ENCODE measurements around the gene SFT2D3. TPM values are rescaled to one million over a fixed set of nuclear protein-coding genes. Genes with fewer than 3 reads are reported as not detected.
A peak's percentile ranks its signal among the peaks of the same experiment; 100 is the strongest.

SFT2D3 gene
- total and polyA plus RNA-seq, 9 of the 15 experiments (the other 6 are each of a cell fraction or from before 2014, with no cell fraction given): 7.5 to 9.9 (median 8.9) TPM; not detected in 2

DNA sequence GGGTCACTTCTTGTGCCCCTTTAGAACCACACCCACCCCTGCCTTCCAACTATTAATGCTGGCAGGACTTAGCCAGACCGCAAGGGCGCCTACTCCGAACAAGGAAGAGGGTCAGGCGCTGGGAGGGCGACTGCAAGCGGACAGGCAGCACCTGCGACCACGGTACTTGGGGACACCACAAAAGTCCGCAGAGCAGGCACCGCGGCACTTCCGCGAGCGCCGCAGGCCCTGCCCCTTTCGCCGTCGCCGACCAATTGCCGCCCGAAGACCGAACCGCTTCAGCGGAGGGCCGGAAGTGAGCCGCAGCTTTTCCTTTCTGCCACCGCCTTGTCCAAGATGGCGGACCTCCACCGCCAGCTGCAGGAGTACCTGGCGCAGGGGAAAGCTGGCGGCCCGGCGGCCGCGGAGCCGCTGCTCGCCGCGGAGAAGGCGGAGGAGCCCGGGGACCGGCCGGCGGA lies at the start of gene SFT2D3 (continued):
- TF ChIP-seq THAP12 (CRISPR knock-in tag; IDR thresholded peaks at IDR 0.05): peak; percentile 52; the same call in 1 of the 2 replicates
- TF ChIP-seq, protein P1, sequence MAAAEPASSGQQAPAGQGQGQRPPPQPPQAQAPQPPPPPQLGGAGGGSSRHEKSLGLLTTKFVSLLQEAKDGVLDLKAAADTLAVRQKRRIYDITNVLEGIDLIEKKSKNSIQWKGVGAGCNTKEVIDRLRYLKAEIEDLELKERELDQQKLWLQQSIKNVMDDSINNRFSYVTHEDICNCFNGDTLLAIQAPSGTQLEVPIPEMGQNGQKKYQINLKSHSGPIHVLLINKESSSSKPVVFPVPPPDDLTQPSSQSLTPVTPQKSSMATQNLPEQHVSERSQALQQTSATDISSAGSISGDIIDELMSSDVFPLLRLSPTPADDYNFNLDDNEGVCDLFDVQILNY (CRISPR knock-in tag; IDR thresholded peaks at IDR 0.05): 0 out of 2 replicates have a peak, but pooled peaks have one; percentile 2
- TF ChIP-seq PHTF2 (CRISPR knock-in tag; IDR thresholded peaks at IDR 0.05): no peak
- TF ChIP-seq KDM4B (IDR thresholded peaks at IDR 0.05; ENCODE audit: borderline replicate concordance in 2 of 2, low read depth in 1 of 2): peak in 1 of 2 experiments; percentile 31; a peak in 1 of 4 replicates
- TF ChIP-seq ZNF644 (tag; IDR thresholded peaks at IDR 0.05; ENCODE audit: low read depth): no peak
- TF ChIP-seq, protein P2, sequence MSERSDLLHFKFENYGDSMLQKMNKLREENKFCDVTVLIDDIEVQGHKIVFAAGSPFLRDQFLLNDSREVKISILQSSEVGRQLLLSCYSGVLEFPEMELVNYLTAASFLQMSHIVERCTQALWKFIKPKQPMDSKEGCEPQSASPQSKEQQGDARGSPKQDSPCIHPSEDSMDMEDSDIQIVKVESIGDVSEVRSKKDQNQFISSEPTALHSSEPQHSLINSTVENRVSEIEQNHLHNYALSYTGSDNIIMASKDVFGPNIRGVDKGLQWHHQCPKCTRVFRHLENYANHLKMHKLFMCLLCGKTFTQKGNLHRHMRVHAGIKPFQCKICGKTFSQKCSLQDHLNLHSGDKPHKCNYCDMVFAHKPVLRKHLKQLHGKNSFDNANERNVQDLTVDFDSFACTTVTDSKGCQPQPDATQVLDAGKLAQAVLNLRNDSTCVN (CRISPR knock-in tag; IDR thresholded peaks at IDR 0.05): no peak
- peak; percentile 41 for TF ChIP-seq FIP1L1 (IDR thresholded peaks at IDR 0.05; ENCODE audit: low read depth, low read length, poor library complexity, severe bottlenecking)
- TF ChIP-seq LARP7 (IDR thresholded peaks at IDR 0.05): no peak
- no peak for TF ChIP-seq ZNF239 (CRISPR knock-in tag; IDR thresholded peaks at IDR 0.05)
- peak; percentile 23; the same call in 1 of the 2 replicates for TF ChIP-seq FOXP4 (CRISPR knock-in tag; IDR thresholded peaks at IDR 0.05; ENCODE audit: borderline replicate concordance)
- TF ChIP-seq MEF2D (tag; conservative IDR thresholded peaks at IDR 0.05; ENCODE audit: low read depth): no peak
- no peak for TF ChIP-seq ZNF41 (CRISPR knock-in tag; conservative IDR thresholded peaks at IDR 0.05)
- TF ChIP-seq POLR2AphosphoS5 (IDR thresholded peaks at IDR 0.05; ENCODE audit: control insufficient read depth, insufficient read depth, low read depth, low read length): peak; percentile 81
- TF ChIP-seq THRA (IDR thresholded peaks at IDR 0.05): no peak
- TF ChIP-seq ZNF324 (CRISPR knock-in tag; IDR thresholded peaks at IDR 0.05): no peak
- TF ChIP-seq HOXB6 (CRISPR knock-in tag; IDR thresholded peaks at IDR 0.05; ENCODE audit: borderline replicate concordance): no peak
- no peak; the same call in 1 of the 2 replicates for TF ChIP-seq NKRF (IDR thresholded peaks at IDR 0.05; ENCODE audit: borderline replicate concordance)
- 0 out of 2 replicates have a peak, but pooled peaks have one; percentile 11 for TF ChIP-seq KLF13 (tag; IDR thresholded peaks at IDR 0.05; ENCODE audit: borderline replicate concordance, low read depth)

Measured in K562 (cell line).